H9 (cell line): Measurements from ENCODE around the gene PQBP1. TPM values are rescaled to one million over a fixed set of nuclear protein-coding genes. Genes with fewer than 3 reads are reported as not detected.

Experiments used
- DNase-seq: peaks from one replicate; pipeline ENCODE4 v3.0.0-alpha.2; 2017
- H2AFZ ChIP-seq: one replicate; pipeline ENCODE4 v1.6.1; 2013; ENCODE audit warnings: mild to moderate bottlenecking, low read length, control low read depth, moderate library complexity
- H2AK5ac ChIP-seq: 2 replicates; pipeline ENCODE4 v1.6.1; 2013; ENCODE audit warnings: low read length, control low read depth, mixed read lengths; ENCODE audit not compliant: insufficient read length
- H2BK120ac ChIP-seq: one replicate; pipeline ENCODE4 v1.6.1; 2013; ENCODE audit warnings: low read depth, mild to moderate bottlenecking, low read length, control low read depth, inconsistent platforms; ENCODE audit not compliant: poor library complexity, severe bottlenecking
- H2BK12ac ChIP-seq: 2 replicates; pipeline ENCODE4 v1.6.1; 2013; ENCODE audit warnings: low read length, control low read depth, mixed read lengths, low read depth; ENCODE audit not compliant: insufficient read length
- H2BK15ac ChIP-seq: 2 replicates; pipeline ENCODE4 v1.6.1; 2013; ENCODE audit warnings: low read depth, low read length, control low read depth
- H2BK20ac ChIP-seq: one replicate; pipeline ENCODE4 v1.6.1; 2013; ENCODE audit warnings: low read depth, mild to moderate bottlenecking, low read length, control low read depth, inconsistent platforms; ENCODE audit not compliant: poor library complexity, severe bottlenecking
- H2BK5ac ChIP-seq: 2 replicates; pipeline ENCODE4 v1.6.1; 2013; ENCODE audit warnings: low read length, control low read depth, mixed read lengths; ENCODE audit not compliant: insufficient read length
- H3K14ac ChIP-seq: 2 replicates; pipeline ENCODE4 v1.6.1; 2013; ENCODE audit warnings: low read length, control low read depth; ENCODE audit not compliant: insufficient read depth
- H3K18ac ChIP-seq: 2 replicates; pipeline ENCODE4 v1.6.1; 2013; ENCODE audit warnings: low read depth, mild to moderate bottlenecking, mixed read lengths, low read length, control low read depth; ENCODE audit not compliant: insufficient read length
- H3K23ac ChIP-seq: 2 replicates; pipeline ENCODE4 v1.6.1; 2013; ENCODE audit warnings: low read length, control low read depth, mixed read lengths, low read depth; ENCODE audit not compliant: insufficient read length
- H3K23me2 ChIP-seq: 2 replicates; pipeline ENCODE4 v1.6.1; 2013; ENCODE audit warnings: low read depth, mild to moderate bottlenecking, mixed read lengths, low read length, control low read depth; ENCODE audit not compliant: insufficient read length, poor library complexity, severe bottlenecking
- H3K27ac ChIP-seq: 2 replicates; pipeline ENCODE4 v1.5.1; 2013; ENCODE audit warnings: low read length, control low read depth, mixed read lengths, low read depth; ENCODE audit not compliant: insufficient read length
- H3K27me3 ChIP-seq: 2 replicates; pipeline ENCODE4 v1.6.1; 2013; ENCODE audit warnings: low read length, control low read depth, inconsistent platforms; ENCODE audit not compliant: insufficient read depth
- H3K4ac ChIP-seq: 2 replicates; pipeline ENCODE4 v1.6.1; 2013; ENCODE audit warnings: low read depth, mild to moderate bottlenecking, control low read depth, inconsistent platforms, low read length, moderate library complexity
- H3K4me1 ChIP-seq: 2 replicates; pipeline ENCODE4 v1.6.1; 2013; ENCODE audit warnings: low read length, control low read depth, inconsistent platforms; ENCODE audit not compliant: insufficient read depth
- H3K4me2 ChIP-seq: 2 replicates; pipeline ENCODE4 v1.6.1; 2013; ENCODE audit warnings: low read length, control low read depth, mixed read lengths; ENCODE audit not compliant: insufficient read length, insufficient read depth
- H3K56ac ChIP-seq: 2 replicates; pipeline ENCODE4 v1.6.1; 2013; ENCODE audit warnings: low read depth, mild to moderate bottlenecking, mixed read lengths, low read length, control low read depth; ENCODE audit not compliant: insufficient read length
- H3K79me1 ChIP-seq: 2 replicates; pipeline ENCODE4 v1.6.1; 2013; ENCODE audit warnings: low read depth, mild to moderate bottlenecking, moderate library complexity, low read length, control low read depth, inconsistent platforms; ENCODE audit not compliant: insufficient read depth, poor library complexity, severe bottlenecking
- H3K79me2 ChIP-seq: 2 replicates; pipeline ENCODE4 v1.6.1; 2013; ENCODE audit warnings: low read length, control low read depth, inconsistent platforms; ENCODE audit not compliant: insufficient read depth
- H3K9ac ChIP-seq: 2 replicates; pipeline ENCODE4 v1.6.1; 2013; ENCODE audit warnings: low read length, control low read depth, mixed read lengths; ENCODE audit not compliant: insufficient read length; ENCODE audit errors: extremely low read depth
- H3K9me3 ChIP-seq: one replicate; pipeline ENCODE4 v1.6.1; 2013; ENCODE audit warnings: low read depth, low read length, inconsistent platforms; ENCODE audit not compliant: control insufficient read depth
- H3T11ph ChIP-seq: one replicate; pipeline ENCODE4 v1.6.1; 2013; ENCODE audit warnings: mild to moderate bottlenecking, low read length, control low read depth, inconsistent platforms
- H4K20me1 ChIP-seq: one replicate; pipeline ENCODE4 v1.6.1; 2013; ENCODE audit not compliant: control insufficient read depth, insufficient read length, insufficient read depth
- H4K5ac ChIP-seq: 2 replicates; pipeline ENCODE4 v1.6.1; 2013; ENCODE audit warnings: low read depth, mild to moderate bottlenecking, mixed read lengths, low read length, control low read depth; ENCODE audit not compliant: insufficient read length
- H4K8ac ChIP-seq: replicated peaks from 2 replicates; pipeline ENCODE4 v1.6.1; 2013; ENCODE audit warnings: low read length, control low read depth, mixed read lengths, low read depth; ENCODE audit not compliant: insufficient read length
- H4K91ac ChIP-seq: 2 replicates; pipeline ENCODE4 v1.6.1; 2013; ENCODE audit warnings: low read depth, mild to moderate bottlenecking, moderate library complexity, mixed read lengths, low read length, control low read depth; ENCODE audit not compliant: insufficient read length
- H3K27ac Mint-ChIP-seq, 3 experiments: 2 replicates in 2 of 3; 3 replicates in 1 of 3; pipeline ENCODE4 v1.8.0; 2020 to 2021; ENCODE audit warnings: mixed read lengths in 3 of 3, mild to moderate bottlenecking in 1 of 3, moderate library complexity in 1 of 3
- H3K27me3 Mint-ChIP-seq: 2 replicates; pipeline ENCODE4 v1.8.0; 2021; ENCODE audit warnings: low read depth, mild to moderate bottlenecking, moderate library complexity, mixed read lengths
- H3K36me3 Mint-ChIP-seq, 3 experiments: 2 replicates in 2 of 3; 3 replicates in 1 of 3; pipeline ENCODE4 v1.8.0; 2020 to 2021; ENCODE audit warnings: low read depth in 3 of 3, mixed read lengths in 3 of 3; ENCODE audit not compliant: insufficient read depth in 1 of 3
- H3K4me1 Mint-ChIP-seq, 2 experiments: 2 replicates each; pipeline ENCODE4 v1.8.0; 2020; ENCODE audit warnings: mixed read lengths in 2 of 2
- H3K4me3 Mint-ChIP-seq, 2 experiments: 2 replicates in 1 of 2; 3 replicates in 1 of 2; pipeline ENCODE4 v1.8.0; 2020 to 2021; ENCODE audit warnings: mild to moderate bottlenecking in 2 of 2, mixed read lengths in 2 of 2, moderate library complexity in 1 of 2
- H3K9me3 Mint-ChIP-seq, 2 experiments: 2 replicates in 1 of 2; 3 replicates in 1 of 2; pipeline ENCODE4 v1.8.0; 2020; ENCODE audit warnings: mild to moderate bottlenecking in 2 of 2, mixed read lengths in 2 of 2, moderate library complexity in 1 of 2
- CTCF ChIP-seq: fragments of 200-600 bp; sonication (generic); conservative IDR thresholded peaks from 3 replicates; pipeline ENCODE4 v1.8.0; 2021; ENCODE audit warnings: antibody characterized with exemption, mild to moderate bottlenecking
- WGBS: extraction: QIAGEN DNeasy Blood & Tissue Kit; methylation state at CpG from one replicate; pipeline ENCODE4 v1.1.7; 2013; ENCODE audit warnings: missing lambda C conversion rate, low lambda C conversion rate, mixed read lengths; ENCODE audit not compliant: insufficient read length; ENCODE audit errors: extremely low coverage; 5-methylcytosine and 5-hydroxymethylcytosine counted together
- total RNA-seq: library from RNA; stranded (reverse); gene quantifications from 2 replicates; pipeline ENCODE4 v1.2.1, GENCODE V29; 2021

Gene PQBP1
- total RNA-seq, 1 experiment from 2014 or later = 87.9 TPM

- Histone ChIP-seq H3K79me2 (peaks cover 30% of the 10 kb centered on the region), H4K5ac (peak within 1 kb of the TSS; percentile 76), H3K27ac (peak within 1 kb of the TSS; percentile 39)
Observed at GRCh38 chrX:48918643-48919340, 21.1 kb downstream of the PQBP1 start, which contains the start of gene PIM2. PIM2 (minus strand) TSS chrX:48919024; CDS start chrX:48918834, 190 bp downstream.

More at GRCh38 chrX:48918643-48919340, 21.1 kb downstream of the PQBP1 start, which contains the start of gene PIM2:
- Histone ChIP-seq H3K27me3 (no peaks in the 10 kb centered on the region), H3K4me1 (peaks cover 11% of the 10 kb centered on the region; the same call in 1 of the 2 replicates), H3K4ac (no peak within 1 kb of the TSS; the same call in 1 of the 2 replicates), H2BK20ac (no peak within 1 kb of the TSS), H3K9me3 (no peaks in the 10 kb centered on the region), H2BK5ac (peak within 1 kb of the TSS; percentile 83), H2AK5ac (no peak within 1 kb of the TSS), H3T11ph (no peak within 1 kb of the TSS), H4K91ac (peak within 1 kb of the TSS; percentile 86), H4K8ac (no peak within 1 kb of the TSS), H4K20me1 (peaks cover 2% of the 10 kb centered on the region), H3K56ac (peak within 1 kb of the TSS; percentile 30), H3K79me1 (peaks cover 4% of the 10 kb centered on the region), H3K9ac (peak within 1 kb of the TSS; percentile 97), H3K23ac (no peak within 1 kb of the TSS), H3K14ac (peak within 1 kb of the TSS; percentile 75), H2BK12ac (peak within 1 kb of the TSS; percentile 13), H3K18ac (peak within 1 kb of the TSS; percentile 76), H3K4me2 (peak within 1 kb of the TSS; percentile 87), H2AFZ (no peak within 1 kb of the TSS), H2BK15ac (no peak within 1 kb of the TSS), H2BK120ac (no peak within 1 kb of the TSS), H3K23me2 (no peaks in the 10 kb centered on the region)
- Mint-ChIP-seq H3K36me3 (peaks cover 53 to 67% (median 57%) of the 10 kb centered on the region in 3 experiments), H3K4me3 (peak within 1 kb of the TSS; percentile 95 to 99), H3K9me3 (peaks cover 68 to 78% of the 10 kb centered on the region in 2 experiments), H3K27me3 (peaks cover 4% of the 10 kb centered on the region), H3K4me1 (peaks cover 26 to 45% of the 10 kb centered on the region in 2 experiments), H3K27ac (peak within 1 kb of the TSS; percentile 97)
- no CpG with 5 or more reads among the region's 55 CpGs for WGBS
- DNase-seq = peak; percentile 95
- no peak for TF ChIP-seq CTCF
